HEK293T (cell line): ENCODE results near the gene TCF7L1.
"Not testable (repeated sequence)": the region's sequence is repeated elsewhere in the genome, so short reads cannot be mapped to it uniquely, and the experiment has no call there.

Experiments
- CTCF ChIA-PET: fragments of 350-600 bp; formaldehyde crosslinking; extraction: SDS; loops from one replicate; lab custom pipeline; 2021; ENCODE audit warnings: antibody characterized with exemption, inconsistent platforms; lab: Yijun Ruan, JAX
- POLR2A ChIA-PET: fragments of 350-600 bp; formaldehyde crosslinking; extraction: SDS; loops from one replicate; lab custom pipeline; 2020; ENCODE audit warnings: antibody characterized with exemption, inconsistent platforms; lab: Yijun Ruan, JAX
- DNase-seq: peaks from one replicate; pipeline ENCODE4 v3.0.0; 2012; ENCODE audit warnings: mixed read lengths; ENCODE audit errors: extremely low spot score
- ARNT ChIP-seq: fragments of 450-650 bp; IDR thresholded peaks from 2 replicates; pipeline ENCODE4 v1.6.1; 2017; ENCODE audit warnings: mild to moderate bottlenecking
- BHLHE40 ChIP-seq: fragments of 450-650 bp; IDR thresholded peaks from 2 replicates; pipeline ENCODE4 v1.6.1; 2016; ENCODE audit warnings: mild to moderate bottlenecking, moderate library complexity, borderline replicate concordance
- CTBP1 ChIP-seq: fragments of 450-650 bp; IDR thresholded peaks from 2 replicates; pipeline ENCODE4 v1.6.1; 2016; ENCODE audit warnings: borderline replicate concordance
- ELF4 ChIP-seq: fragments of 450-650 bp; IDR thresholded peaks from 2 replicates; pipeline ENCODE4 v1.6.1; 2017; ENCODE audit warnings: antibody characterized with exemption
- FOXA1 ChIP-seq: fragments of 450-650 bp; IDR thresholded peaks from 2 replicates; pipeline ENCODE4 v1.6.1; 2016; ENCODE audit warnings: mild to moderate bottlenecking
- FOXK2 ChIP-seq: fragments of 450-650 bp; IDR thresholded peaks from 2 replicates; pipeline ENCODE4 v1.6.1; 2016; ENCODE audit warnings: mild to moderate bottlenecking
- FOXM1 ChIP-seq: fragments of 450-650 bp; IDR thresholded peaks from 2 replicates; pipeline ENCODE4 v1.6.1; 2017; ENCODE audit warnings: mild to moderate bottlenecking, borderline replicate concordance
- HDGF ChIP-seq: fragments of 450-650 bp; IDR thresholded peaks from 2 replicates; pipeline ENCODE4 v1.6.1; 2017; ENCODE audit warnings: antibody characterized with exemption, borderline replicate concordance
- L3MBTL2 ChIP-seq: fragments of 450-650 bp; conservative IDR thresholded peaks from 2 replicates; pipeline ENCODE4 v1.6.1; 2016; ENCODE audit warnings: mild to moderate bottlenecking
- LEF1 ChIP-seq: fragments of 450-650 bp; IDR thresholded peaks from 2 replicates; pipeline ENCODE4 v1.6.1; 2017; ENCODE audit warnings: mild to moderate bottlenecking, borderline replicate concordance
- NFRKB ChIP-seq: fragments of 450-650 bp; IDR thresholded peaks from 2 replicates; pipeline ENCODE4 v1.6.1; 2016; ENCODE audit warnings: mild to moderate bottlenecking, moderate library complexity
- SP1 ChIP-seq: fragments of 450-650 bp; IDR thresholded peaks from 2 replicates; pipeline ENCODE4 v1.6.1; 2017
- SUZ12 ChIP-seq: fragments of 450-650 bp; IDR thresholded peaks from 2 replicates; pipeline ENCODE4 v1.6.1; 2016; ENCODE audit warnings: mild to moderate bottlenecking
- TARDBP ChIP-seq: fragments of 450-650 bp; IDR thresholded peaks from 2 replicates; pipeline ENCODE4 v1.6.1; 2016
- ZNF384 ChIP-seq: fragments of 450-650 bp; IDR thresholded peaks from 2 replicates; pipeline ENCODE4 v1.6.1; 2016
- TF ChIP-seq, protein P1 (sequence below): fragments of 450-650 bp; IDR thresholded peaks from 2 replicates; pipeline ENCODE4 v1.6.1; 2016

The TCF7L1 gene

GRCh38 chr2:85111819-85112281 is 21.3 kb upstream of the TCF7L1 start:
- CTCF ChIA-PET: no interaction called here
- DNase-seq: no peak
- POLR2A ChIA-PET: no interaction called here
- TF ChIP-seq CTBP1 (no peak), FOXK2 (no peak), ARNT (no peak), FOXA1 (no peak), HDGF (no peak), LEF1 (no peak), L3MBTL2 (no peak), TARDBP (no peak)

DNA sequence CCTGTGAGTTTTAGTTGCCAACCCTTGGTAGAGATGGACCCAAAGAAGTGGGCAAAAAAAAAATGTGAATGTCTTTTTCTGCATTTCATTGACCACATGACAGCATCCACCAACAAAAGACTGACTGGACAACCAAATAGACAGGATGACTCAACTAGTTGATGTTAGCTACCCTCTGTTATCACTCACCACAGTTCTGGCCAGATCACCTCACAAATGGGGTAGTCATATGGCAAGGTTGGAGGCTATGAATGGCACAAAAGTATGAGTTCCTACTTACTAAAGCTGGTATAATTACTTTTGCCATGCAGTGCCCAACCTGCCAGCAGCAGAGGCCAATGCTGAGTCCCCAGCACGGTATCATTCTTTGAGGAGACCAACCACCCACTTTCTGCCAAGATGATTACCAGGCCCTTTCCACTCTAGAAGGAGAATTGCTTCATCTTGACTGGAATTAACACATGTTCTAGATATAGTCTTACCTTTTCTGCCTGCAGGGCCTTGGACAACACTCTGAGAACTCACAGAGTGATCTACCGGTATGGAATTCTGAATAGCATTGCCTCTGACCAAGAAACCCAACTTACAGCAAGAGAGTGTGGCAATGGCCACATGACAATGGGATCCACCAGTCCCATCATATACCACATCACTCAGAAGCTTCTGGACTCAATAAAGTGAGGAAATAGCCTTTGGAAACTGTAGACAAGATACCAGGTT is 20.1 kb upstream of the TCF7L1 start:
- CTCF ChIA-PET: interaction anchor here (0.9 kb wide), 1 partner anchor 20 kb away, joined by 5 read pairs; the partner anchor contains the start of gene TCF7L1

GRCh38 chr2:85114586-85115330 is 18.4 kb upstream of the TCF7L1 start:
- ChIA-PET POLR2A (no interaction called here), CTCF (interaction anchor here (0.9 kb wide), 1 partner anchor 13 kb away, joined by 6 read pairs; no protein-coding TSS in a partner anchor)
- no peak for DNase-seq
- TF ChIP-seq FOXK2 (no peak), HDGF (no peak), SP1 (no peak), LEF1 (no peak), TARDBP (no peak), ARNT (no peak), CTBP1 (no peak), ELF4 (no peak), FOXA1 (no peak), SUZ12 (no peak), FOXM1 (no peak), ZNF384 (no peak), L3MBTL2 (no peak), BHLHE40 (no peak), NFRKB (no peak)
- TF ChIP-seq, protein P1, sequence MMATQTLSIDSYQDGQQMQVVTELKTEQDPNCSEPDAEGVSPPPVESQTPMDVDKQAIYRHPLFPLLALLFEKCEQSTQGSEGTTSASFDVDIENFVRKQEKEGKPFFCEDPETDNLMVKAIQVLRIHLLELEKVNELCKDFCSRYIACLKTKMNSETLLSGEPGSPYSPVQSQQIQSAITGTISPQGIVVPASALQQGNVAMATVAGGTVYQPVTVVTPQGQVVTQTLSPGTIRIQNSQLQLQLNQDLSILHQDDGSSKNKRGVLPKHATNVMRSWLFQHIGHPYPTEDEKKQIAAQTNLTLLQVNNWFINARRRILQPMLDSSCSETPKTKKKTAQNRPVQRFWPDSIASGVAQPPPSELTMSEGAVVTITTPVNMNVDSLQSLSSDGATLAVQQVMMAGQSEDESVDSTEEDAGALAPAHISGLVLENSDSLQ: no peak

More for the DNA sequence above, 20.1 kb upstream of the TCF7L1 start:
- TF ChIP-seq FOXM1 (no peak), SUZ12 (no peak), LEF1 (no peak), BHLHE40 (no peak), ARNT (no peak), ELF4 (no peak), ZNF384 (no peak), TARDBP (no peak), SP1 (no peak), CTBP1 (no peak), HDGF (no peak), FOXA1 (no peak), NFRKB (no peak), L3MBTL2 (no peak), FOXK2 (no peak)
- TF ChIP-seq, protein P1: no peak
- POLR2A ChIA-PET: no interaction called here
- no peak for DNase-seq

DNA sequence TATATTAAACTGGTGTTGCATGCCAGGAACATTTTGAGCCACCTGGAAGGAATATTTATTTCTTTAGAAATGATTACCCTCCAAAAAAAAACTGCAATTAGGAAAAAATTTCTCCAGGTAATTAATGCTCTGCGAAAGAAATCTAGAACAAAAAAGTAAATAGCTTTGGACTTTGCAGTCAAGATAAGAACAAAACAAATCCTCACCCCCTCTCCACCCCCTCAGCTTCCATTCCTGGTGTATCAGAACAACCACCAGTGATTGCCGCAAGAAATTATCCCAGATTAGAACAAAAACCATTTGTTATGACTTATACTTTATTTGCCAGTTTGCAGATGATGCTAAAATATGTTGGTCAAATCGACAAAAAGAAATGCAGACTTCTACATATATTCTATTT is 17.0 kb upstream of the TCF7L1 start:
- ChIA-PET CTCF (no interaction called here), POLR2A (no interaction called here)
- TF ChIP-seq ARNT (no peak), SP1 (no peak), ZNF384 (no peak), FOXA1 (no peak), TARDBP (no peak), FOXK2 (no peak), L3MBTL2 (no peak), LEF1 (no peak), CTBP1 (no peak), FOXM1 (no peak), ELF4 (no peak)
- DNase-seq: no peak

GRCh38 chr2:85119900-85120299 is 13.3 kb upstream of the TCF7L1 start:
- no peak for TF ChIP-seq NFRKB
- no peak for DNase-seq
- ChIA-PET POLR2A (no interaction called here), CTCF (interaction anchor here (0.6 kb wide), 1 partner anchor 87 kb away, joined by 3 read pairs; no protein-coding TSS in a partner anchor)

DNA sequence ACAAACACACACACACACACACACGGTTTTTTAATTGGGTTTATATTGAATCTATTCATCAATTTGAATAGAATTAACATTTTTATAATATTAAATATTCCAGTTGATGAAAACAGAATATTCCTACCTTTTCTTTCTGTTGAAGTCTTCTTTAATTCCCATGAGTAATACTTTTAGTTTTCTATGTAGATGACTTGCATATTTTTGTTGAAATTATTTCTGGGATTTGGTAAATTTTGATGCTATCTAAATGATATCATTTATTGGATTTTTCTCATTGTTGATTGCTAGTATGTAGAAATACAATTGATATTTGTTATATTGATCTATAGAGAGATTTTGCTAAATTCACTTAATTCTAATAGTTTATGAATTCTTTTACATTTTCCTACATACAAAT is 12.8 kb upstream of the TCF7L1 start:
- ChIA-PET CTCF (interaction anchor here (0.6 kb wide), 1 partner anchor 87 kb away, joined by 3 read pairs; no protein-coding TSS in a partner anchor), POLR2A (no interaction called here)
- no peak for TF ChIP-seq FOXK2
- TF ChIP-seq LEF1: no peak
- DNase-seq: no peak

DNA sequence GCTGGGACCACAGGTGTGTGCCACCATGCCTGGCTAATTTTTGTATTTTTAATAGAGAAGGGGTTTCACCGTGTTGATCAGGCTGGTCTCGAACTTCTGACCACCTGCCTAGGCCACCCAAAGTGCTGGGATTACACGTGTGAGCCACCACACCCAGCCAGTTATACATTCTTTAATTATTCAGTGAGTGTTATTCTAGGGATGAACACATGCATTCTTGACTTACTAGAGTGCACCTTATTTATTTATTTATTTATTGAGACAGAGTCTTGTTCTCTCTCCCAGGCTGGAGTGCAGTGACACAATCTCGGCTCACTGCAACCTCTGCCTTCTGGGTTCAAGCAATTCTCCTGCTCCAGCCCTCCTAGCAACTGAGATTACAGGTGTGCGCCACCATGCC is 6.7 kb upstream of the TCF7L1 start:
- CTCF ChIA-PET: interaction anchor here (0.9 kb wide), 1 partner anchor 174 kb away, joined by 3 read pairs; no protein-coding TSS in a partner anchor
- DNase-seq, POLR2A ChIA-PET: not testable (repeated sequence)
